Endothelial cell of umbilical vein (primary cell): ENCODE results near the gene PAX2. TPM values are rescaled to one million over a fixed set of nuclear protein-coding genes. Genes with fewer than 3 reads are reported as not detected.

Experiments
- BruUV-seq: library from RNA; stranded (reverse); fragments of 400-500 nt; replicated peaks from 2 replicates; lab custom pipeline; 2021; lab: Mats Ljungman, UMichigan
- CTCF ChIA-PET: fragments of 300-600, 350-600 bp; sonication (Branson Sonifier 250); formaldehyde crosslinking; loops from one replicate; lab custom pipeline; 2021; ENCODE audit warnings: antibody characterized with exemption, inconsistent platforms; lab: Charles Lee
- POLR2A ChIA-PET: fragments of 300-600, 350-600 bp; sonication (Branson Sonifier 250); formaldehyde crosslinking; loops from one replicate; lab custom pipeline; 2021; ENCODE audit warnings: antibody characterized with exemption, inconsistent platforms; lab: Charles Lee
- DNase-seq: peaks from one replicate; pipeline ENCODE4 v3.0.0-alpha.2; 2011; ENCODE audit warnings: low read depth, low spot score
- FAIRE-seq: peaks from 2 replicates; lab custom pipeline; 2011; peaks lifted over from hg19 to GRCh38; lab: Jason Lieb, UNC
- H2AFZ ChIP-seq: 2 replicates; pipeline ENCODE4 v1.6.0; 2012; ENCODE audit warnings: low read depth, low read length, control low read depth, inconsistent platforms
- H3K27ac ChIP-seq: 2 replicates; pipeline ENCODE4 v1.5.1; 2011; ENCODE audit warnings: low read depth, mild to moderate bottlenecking, control low read depth, low read length, moderate library complexity; ENCODE audit not compliant: insufficient read depth
- H3K27me3 ChIP-seq, 2 experiments: 2 replicates each; pipeline versions ENCODE4 v1.6.0 to v1.6.1; 2011; ENCODE audit warnings: low read length in 2 of 2, mixed read lengths in 1 of 2; ENCODE audit not compliant: control insufficient read depth in 2 of 2, insufficient read depth in 2 of 2
- H3K36me3 ChIP-seq, 2 experiments: 2 replicates in 1 of 2; 3 replicates in 1 of 2; pipeline ENCODE4 v1.5.1; 2011; ENCODE audit warnings: low read length in 2 of 2, mild to moderate bottlenecking in 1 of 2, moderate library complexity in 1 of 2; ENCODE audit not compliant: control insufficient read depth in 2 of 2, insufficient read depth in 2 of 2; ENCODE audit errors: extremely low read depth in 1 of 2
- H3K4me1 ChIP-seq: 3 replicates; pipeline ENCODE4 v1.5.1; 2011; ENCODE audit warnings: mild to moderate bottlenecking, low read length; ENCODE audit not compliant: control insufficient read depth, insufficient read depth; ENCODE audit errors: extremely low read depth
- H3K4me2 ChIP-seq: 2 replicates; pipeline ENCODE4 v1.6.1; 2011; ENCODE audit warnings: low read length, control low read depth, mixed read lengths; ENCODE audit not compliant: insufficient read depth
- H3K4me3 ChIP-seq, 3 experiments: fragments of 200-600 bp in 1 of 3; sonication (generic), shearing (Covaris generic) in 1 of 3; replicated peaks in 1 of 3; 2 replicates each; pipeline ENCODE4 v1.5.1; 2011 to 2016; ENCODE audit warnings: control low read depth in 3 of 3, low read length in 3 of 3, mild to moderate bottlenecking in 2 of 3, inconsistent platforms in 1 of 3, low read depth in 1 of 3, moderate library complexity in 1 of 3; ENCODE audit not compliant: insufficient read depth in 1 of 3
- H3K79me2 ChIP-seq: 2 replicates; pipeline ENCODE4 v1.6.0; 2012; ENCODE audit warnings: low read length, inconsistent platforms; ENCODE audit not compliant: control insufficient read depth, insufficient read depth
- H3K9ac ChIP-seq: replicated peaks from 2 replicates; pipeline ENCODE3; 2011; ENCODE audit warnings: low read length, control low read depth; ENCODE audit not compliant: insufficient read depth; ENCODE audit errors: extremely low read depth
- H3K9me1 ChIP-seq: replicated peaks from 3 replicates; pipeline ENCODE4 v1.6.0; 2011; ENCODE audit warnings: mild to moderate bottlenecking, low read length; ENCODE audit not compliant: control insufficient read depth, insufficient read depth; ENCODE audit errors: extremely low read depth
- H3K9me3 ChIP-seq: replicated peaks from 2 replicates; pipeline ENCODE4 v1.5.1; 2012; ENCODE audit warnings: low read length, inconsistent platforms; ENCODE audit not compliant: control insufficient read depth, insufficient read depth
- H4K20me1 ChIP-seq: replicated peaks from 2 replicates; pipeline ENCODE3; 2011; ENCODE audit warnings: mild to moderate bottlenecking, low read length; ENCODE audit not compliant: control insufficient read depth, insufficient read depth; ENCODE audit errors: extremely low read depth
- CTCF ChIP-seq, 2 donors: IDR thresholded peaks; 1 replicate in 1 of 2; 2 replicates in 1 of 2; pipeline ENCODE4 v1.5.1; 2011; ENCODE audit warnings: low read length in 2 of 2, mild to moderate bottlenecking in 2 of 2, moderate library complexity in 2 of 2, control low read depth in 1 of 2, inconsistent platforms in 1 of 2, low read depth in 1 of 2; ENCODE audit not compliant: insufficient read depth in 1 of 2; ENCODE audit errors: extremely low read depth in 1 of 2
- EZH2 ChIP-seq: IDR thresholded peaks from 2 replicates; pipeline ENCODE4 v1.6.1; 2012; ENCODE audit warnings: borderline replicate concordance, low read depth, mild to moderate bottlenecking, moderate library complexity, low read length, inconsistent platforms; ENCODE audit not compliant: severe bottlenecking
- GATA2 ChIP-seq: IDR thresholded peaks from 2 replicates; pipeline ENCODE4 v1.7.0; 2011; ENCODE audit warnings: low read depth, mild to moderate bottlenecking, moderate library complexity, mixed read lengths, low read length; ENCODE audit not compliant: insufficient read length, insufficient read depth
- MYC ChIP-seq: IDR thresholded peaks from one replicate; pipeline ENCODE4 v1.6.1; 2011; ENCODE audit warnings: mild to moderate bottlenecking, low read depth, low read length
- dilution Hi-C: fragments of 300-500 bp; cut with MboI; formaldehyde crosslinking; loops from one replicate; pipeline ENCODE4 v1.15.0; 2019; ENCODE audit warnings: low sequenced_read_pairs; ENCODE audit not compliant: extremely low pct_ligation_motif_present
- intact Hi-C: fragments of 100-400 bp; cut with micrococcal nuclease; formaldehyde crosslinking; loops from one replicate; pipeline ENCODE4 v1.10.0; 2022
- polyA plus RNA-seq, 4 experiments: library from polyadenylated mRNA; depleted of rRNA in 3 of 4; stranded (reverse) in 3 of 4; unstranded in 1 of 4; fragments of >200 nt; gene quantifications; 2 replicates each; pipeline versions ENCODE4 v1.2.1 to v1.2.3, GENCODE V29; 2011 to 2012; ENCODE audit warnings: missing spikeins in 1 of 4
- total RNA-seq: library from RNA; stranded (reverse); gene quantifications from 2 replicates; pipeline ENCODE4 v1.2.3, GENCODE V29; 2021

Gene PAX2
- total and polyA plus RNA-seq, 2 donors (not counting 3 experiments of a cell fraction or from before 2014, with no cell fraction given) = not detected

GRCh38 chr10:100864978-100865377 is 119.6 kb downstream of the PAX2 start:
- no peaks in the 10 kb centered on the region for H3K9me3 ChIP-seq
- no peak overlapping the region for H3K4me2 ChIP-seq
- H3K4me1 ChIP-seq = no peaks in the 10 kb centered on the region
- ChIA-PET CTCF (no interaction called here), POLR2A (no interaction called here)
- no peak overlapping the region for H3K27ac ChIP-seq
- no peak overlapping the region for H3K9ac ChIP-seq
- dilution Hi-C loops (no loop called here), intact Hi-C loops (no loop called here)
- H3K27me3 ChIP-seq = peaks cover 14 to 16% of the 10 kb centered on the region in 2 experiments
- no peaks in the 10 kb centered on the region for H3K9me1 ChIP-seq
- H4K20me1 ChIP-seq = no peaks in the 10 kb centered on the region
- TF ChIP-seq MYC (no peak), CTCF (IDR thresholded peaks at IDR 0.05; ENCODE audit: extremely low read depth in 1 of 2, insufficient read depth in 1 of 2, low read depth in 1 of 2, low read length in 2 of 2) (no peak)
- H3K4me3 ChIP-seq = no peak overlapping the region
- no peaks in the 10 kb centered on the region for H3K79me2 ChIP-seq
- BruUV-seq = no TSS peak
- H3K36me3 ChIP-seq = no peaks in the 10 kb centered on the region
- no peak for FAIRE-seq
- H2AFZ ChIP-seq = no peak overlapping the region
- no peak for DNase-seq

GRCh38 chr10:100866010-100866409 is 120.6 kb downstream of the PAX2 start:
- Histone ChIP-seq H3K79me2 (no peaks in the 10 kb centered on the region), H3K27me3 (peaks cover 14 to 16% of the 10 kb centered on the region in 2 experiments), H3K27ac (no peak overlapping the region), H4K20me1 (no peaks in the 10 kb centered on the region), H3K9me3 (no peaks in the 10 kb centered on the region), H3K9ac (no peak overlapping the region), H3K4me1 (no peaks in the 10 kb centered on the region), H2AFZ (no peak overlapping the region), H3K4me3 (no peak overlapping the region), H3K9me1 (no peaks in the 10 kb centered on the region), H3K4me2 (no peak overlapping the region), H3K36me3 (no peaks in the 10 kb centered on the region)
- DNase-seq = no peak
- TF ChIP-seq EZH2 = peak; percentile 22
- no peak for TF ChIP-seq GATA2
- CTCF ChIA-PET = interaction anchor here (1.9 kb wide), 1 partner anchor 12 kb away, joined by 5 read pairs; no protein-coding TSS in a partner anchor
- intact Hi-C loops = no loop called here
- dilution Hi-C loops = no loop called here
- BruUV-seq = no TSS peak
- POLR2A ChIA-PET = no interaction called here
- FAIRE-seq = no peak
